H1 (cell line): Measurements from ENCODE around the gene RNFT2. TPM values are rescaled to one million over a fixed set of nuclear protein-coding genes. Genes with fewer than 3 reads are reported as not detected.

Experiments
- EGR1 ChIP-seq: IDR thresholded peaks from 2 replicates; pipeline ENCODE4 v1.6.1; 2011; ENCODE audit warnings: low read depth, low read length, borderline replicate concordance
- EP300 ChIP-seq, 2 experiments: IDR thresholded peaks; 1 replicate in 1 of 2; 2 replicates in 1 of 2; pipeline ENCODE4 v1.6.1; 2011 to 2012; ENCODE audit warnings: low read depth in 2 of 2, low read length in 2 of 2, mild to moderate bottlenecking in 2 of 2, borderline replicate concordance in 1 of 2, inconsistent platforms in 1 of 2, moderate library complexity in 1 of 2
- SP4 ChIP-seq: IDR thresholded peaks from 2 replicates; pipeline ENCODE4 v1.6.1; 2012; ENCODE audit warnings: low read length, inconsistent platforms
- polyA plus RNA-seq, 7 experiments: library from polyadenylated mRNA; depleted of rRNA in 3 of 7; stranded (reverse) in 5 of 7; unstranded in 2 of 7; fragments of >200 nt in 5 of 7; fragments of 200-250 nt in 2 of 7; gene quantifications; 1 replicate in 5 of 7; 2 replicates in 1 of 7; 4 replicates in 1 of 7; pipeline versions ENCODE4 v1.2.1 to v1.2.3, GENCODE V29; 2011 to 2013; ENCODE audit warnings: missing spikeins in 2 of 7, mixed read lengths in 2 of 7
- total RNA-seq: library from RNA; stranded (reverse); fragmentation: NEBNext Ultra II Directional; extraction: Animal tissue kit (Norgen Biotek cat#: 25700); gene quantifications from 2 replicates; pipeline ENCODE4 v1.2.1, GENCODE V29; 2021

RNFT2 gene
- total and polyA plus RNA-seq, 2 of the 8 experiments (the other 6 are each of a cell fraction or from before 2014, with no cell fraction given), result 14.2 to 33.1 TPM

DNA sequence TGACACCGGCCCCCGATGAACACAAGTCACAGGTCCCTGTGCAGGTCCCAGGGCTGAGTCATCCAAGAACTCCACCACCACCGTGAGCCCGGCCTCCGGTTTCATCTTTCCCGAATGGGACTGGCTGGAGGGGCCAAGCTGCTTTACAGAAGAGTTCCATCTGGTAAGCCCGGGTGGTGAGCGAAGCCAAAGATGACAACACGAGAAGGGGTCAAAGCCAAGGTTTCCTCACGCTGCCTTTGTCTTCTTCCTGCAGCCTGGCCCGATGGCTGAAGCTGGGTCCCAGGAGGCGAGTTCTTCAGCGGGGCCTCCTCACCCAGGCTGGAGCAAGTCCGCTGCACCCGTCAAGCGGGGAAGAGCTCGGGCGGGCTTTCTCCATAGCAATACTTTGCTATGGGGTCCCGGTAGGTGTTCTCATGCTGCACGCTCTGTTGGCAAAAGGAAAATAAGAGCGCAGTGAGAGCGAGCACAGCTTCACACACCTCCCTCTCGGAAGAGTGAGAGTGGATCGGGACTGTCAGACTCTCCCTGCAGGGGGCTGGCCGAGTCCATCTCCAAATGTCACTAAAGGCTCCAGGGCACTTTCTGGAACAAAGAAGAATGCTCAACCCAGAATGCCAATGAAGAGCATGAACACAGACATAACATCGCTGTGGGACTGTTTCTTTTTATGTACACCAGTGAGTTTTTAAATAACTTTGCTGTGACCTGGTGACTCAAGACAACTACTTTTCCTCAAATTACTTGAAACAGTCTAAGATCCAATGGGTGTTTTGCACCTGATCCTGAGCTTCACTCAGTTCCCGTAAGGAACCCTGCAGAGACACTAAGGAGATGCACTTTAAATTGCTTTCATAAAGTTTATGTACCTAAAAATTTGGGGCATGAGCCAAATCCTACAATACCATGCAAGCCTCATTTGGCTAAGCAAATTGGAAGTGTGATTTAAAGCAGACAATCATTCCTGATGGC lies 20.4 kb upstream of the RNFT2 start (continued):
- TF ChIP-seq SP4, result no peak
- TF ChIP-seq EGR1, result no peak
- TF ChIP-seq EP300 (IDR thresholded peaks at IDR 0.05; ENCODE audit: borderline replicate concordance in 1 of 2, low read depth in 2 of 2, low read length in 2 of 2), result no peak
